ENCODE measurements around the gene COTL1.

The COTL1 gene

DNA sequence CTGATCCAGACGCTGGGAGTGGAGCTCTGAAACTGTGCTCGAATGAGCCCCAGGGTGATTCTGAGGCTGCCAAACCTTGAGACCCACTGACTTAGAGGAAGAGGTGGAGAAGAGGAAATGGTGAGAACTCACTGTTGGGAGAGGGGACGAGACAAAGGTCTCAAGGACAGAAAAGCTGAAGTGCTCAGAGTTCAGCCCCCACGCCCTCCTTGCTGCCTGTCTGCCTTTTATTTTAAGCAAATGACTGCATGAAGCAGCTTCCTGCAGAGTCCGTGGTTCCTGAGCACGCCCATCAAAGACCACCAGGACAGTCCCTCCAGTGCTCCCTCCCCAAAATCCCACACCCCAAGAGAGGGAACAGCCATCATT lies 20.4 kb downstream of the COTL1 start:
- Histone ChIP-seq H3K4me3 (ENCODE audit: control insufficient read depth in 1 of 7, extremely low read depth in 1 of 7, insufficient read depth in 4 of 7, low read depth in 2 of 7, low read length in 6 of 7) (peak overlapping the region in 1 of 7 experiments; percentile 23), H3K4me1 (ENCODE audit: control extremely low read depth in 1 of 4, control insufficient read depth in 4 of 4, insufficient read depth in 4 of 4, low read length in 3 of 4) (peaks cover 13 to 60% (median 48%) of the 10 kb centered on the region in 4 experiments), H3K9me3 (ENCODE audit: control extremely low read depth in 1 of 5, control insufficient read depth in 4 of 5, insufficient read depth in 2 of 5, low read depth in 1 of 5, low read length in 4 of 5) (no peaks in the 10 kb centered on the region), H3K27me3 (replicated peaks in 2 of 5; ENCODE audit: control insufficient read depth in 4 of 5, insufficient read depth in 5 of 5, low read length in 4 of 5) (no peaks in the 10 kb centered on the region), H3K36me3 (ENCODE audit: control insufficient read depth in 4 of 4, insufficient read depth in 4 of 4, low read length in 3 of 4) (peaks cover 0 to 3% (median 0%) of the 10 kb centered on the region in 4 experiments), H3K27ac (ENCODE audit: insufficient read depth in 1 of 2, low read depth in 1 of 2, low read length in 2 of 2, poor library complexity in 1 of 2, severe bottlenecking in 2 of 2) (peak overlapping the region in 1 of 2 experiments; percentile 44)
- peak in 2 of 3 donors; percentile 40 to 43 for DNase-seq
- ChIA-PET CTCF (interaction anchor here (0.8 kb wide), 1 partner anchor 14 kb away, joined by 3 read pairs; no protein-coding TSS in a partner anchor), POLR2A (interaction anchor here (0.6 to 1.3 kb wide), 3 partner anchors 12 to 91 kb away, joined by 3 to 5 read pairs (median 3); partner anchors contain the start of gene COTL1)
- 23% methylated on average over 4 of the region's 6 CpGs for WGBS (ENCODE audit: insufficient coverage)

DNA sequence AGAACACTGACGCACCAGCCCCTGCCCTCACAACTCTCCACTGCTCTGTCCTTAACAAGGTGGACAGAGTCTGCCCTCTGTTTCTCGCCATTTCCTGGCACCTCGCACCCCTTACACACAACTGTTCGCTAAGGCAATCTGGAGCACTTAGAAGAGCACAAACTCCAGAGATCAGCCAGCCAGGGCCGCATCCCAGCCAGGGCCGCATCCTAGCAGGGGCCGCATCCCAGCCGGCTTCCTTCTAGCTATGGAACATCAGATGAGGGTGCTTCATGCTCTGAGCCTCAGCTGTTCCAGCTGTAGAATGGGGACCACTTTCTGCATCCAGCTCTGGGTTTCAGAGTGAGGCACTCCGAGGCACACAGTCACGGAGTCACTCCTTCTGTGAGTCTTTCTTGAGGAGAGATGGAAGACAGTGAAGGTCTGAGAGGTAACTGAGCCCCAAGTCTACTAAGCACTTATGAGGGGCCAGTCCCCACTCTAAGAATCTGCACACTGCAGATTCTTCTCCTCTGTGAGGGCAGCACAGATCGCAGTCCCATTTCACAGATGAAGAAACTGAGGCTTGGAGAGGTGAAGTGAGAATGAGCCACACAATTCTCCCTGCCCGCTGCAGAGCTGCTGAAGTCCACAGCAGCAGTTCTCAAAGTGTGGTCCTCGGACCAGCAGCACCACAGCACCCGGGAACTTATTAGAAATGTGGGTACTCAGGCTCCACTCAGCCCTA lies 20.9 kb downstream of the COTL1 start:
- no peaks in the 10 kb centered on the region for H3K27me3 ChIP-seq (replicated peaks in 2 of 5; ENCODE audit: control insufficient read depth in 4 of 5, insufficient read depth in 5 of 5, low read length in 4 of 5)
- peaks cover 13 to 55% (median 47%) of the 10 kb centered on the region in 4 experiments for H3K4me1 ChIP-seq (ENCODE audit: control extremely low read depth in 1 of 4, control insufficient read depth in 4 of 4, insufficient read depth in 4 of 4, low read length in 3 of 4)
- peak overlapping the region in 1 of 2 experiments; percentile 44 for H3K27ac ChIP-seq (ENCODE audit: insufficient read depth in 1 of 2, low read depth in 1 of 2, low read length in 2 of 2, poor library complexity in 1 of 2, severe bottlenecking in 2 of 2)
- no peak for DNase-seq
- 93% methylated on average over 11 of the region's 14 CpGs for WGBS (ENCODE audit: insufficient coverage)
- H3K9me3 ChIP-seq (ENCODE audit: control extremely low read depth in 1 of 5, control insufficient read depth in 4 of 5, insufficient read depth in 2 of 5, low read depth in 1 of 5, low read length in 4 of 5), result no peaks in the 10 kb centered on the region
- POLR2A ChIA-PET, result interaction anchor here (0.6 to 1.3 kb wide), 3 partner anchors 11 to 91 kb away, joined by 3 to 5 read pairs (median 3); partner anchors contain the start of gene COTL1
- H3K4me3 ChIP-seq (ENCODE audit: control insufficient read depth in 1 of 7, extremely low read depth in 1 of 7, insufficient read depth in 4 of 7, low read depth in 2 of 7, low read length in 6 of 7), result peak overlapping the region in 1 of 7 experiments; percentile 23
- CTCF ChIA-PET, result interaction anchor here (0.8 kb wide), 1 partner anchor 14 kb away, joined by 3 read pairs; no protein-coding TSS in a partner anchor
- H3K36me3 ChIP-seq (ENCODE audit: control insufficient read depth in 4 of 4, insufficient read depth in 4 of 4, low read length in 3 of 4), result peaks cover 0 to 3% (median 0%) of the 10 kb centered on the region in 4 experiments

DNA sequence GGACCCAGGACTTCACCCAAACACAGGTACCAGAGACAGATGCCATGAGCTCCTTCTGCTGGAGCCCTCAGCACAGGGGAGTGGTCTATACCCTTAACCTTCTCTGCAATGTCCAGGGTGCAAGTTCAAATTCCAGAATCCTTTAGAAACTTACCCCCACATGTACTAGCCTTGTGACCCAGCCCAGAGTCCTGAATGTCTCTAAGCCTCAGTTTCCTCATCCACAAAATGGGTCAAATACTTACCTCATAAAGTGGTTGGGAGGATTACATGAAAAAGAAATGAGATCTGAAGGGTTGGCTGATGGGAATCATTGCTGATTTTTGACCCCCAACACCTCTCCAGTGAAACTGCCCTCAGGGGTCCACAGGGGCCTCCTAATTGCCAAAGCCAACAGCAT lies 21.7 kb downstream of the COTL1 start:
- ChIA-PET POLR2A (no interaction called here), CTCF (no interaction called here)
- Histone ChIP-seq H3K4me3 (ENCODE audit: control insufficient read depth in 1 of 7, extremely low read depth in 1 of 7, insufficient read depth in 4 of 7, low read depth in 2 of 7, low read length in 6 of 7) (no peak overlapping the region), H3K27ac (ENCODE audit: insufficient read depth in 1 of 2, low read depth in 1 of 2, low read length in 2 of 2, poor library complexity in 1 of 2, severe bottlenecking in 2 of 2) (no peak overlapping the region), H3K9me3 (ENCODE audit: control extremely low read depth in 1 of 5, control insufficient read depth in 4 of 5, insufficient read depth in 2 of 5, low read depth in 1 of 5, low read length in 4 of 5) (no peaks in the 10 kb centered on the region), H3K36me3 (ENCODE audit: control insufficient read depth in 4 of 4, insufficient read depth in 4 of 4, low read length in 3 of 4) (peaks cover 0 to 3% (median 0%) of the 10 kb centered on the region in 4 experiments), H3K4me1 (ENCODE audit: control extremely low read depth in 1 of 4, control insufficient read depth in 4 of 4, insufficient read depth in 4 of 4, low read length in 3 of 4) (peaks cover 12 to 47% (median 39%) of the 10 kb centered on the region in 4 experiments), H3K27me3 (replicated peaks in 2 of 5; ENCODE audit: control insufficient read depth in 4 of 5, insufficient read depth in 5 of 5, low read length in 4 of 5) (no peaks in the 10 kb centered on the region)
- DNase-seq, result no peak

DNA sequence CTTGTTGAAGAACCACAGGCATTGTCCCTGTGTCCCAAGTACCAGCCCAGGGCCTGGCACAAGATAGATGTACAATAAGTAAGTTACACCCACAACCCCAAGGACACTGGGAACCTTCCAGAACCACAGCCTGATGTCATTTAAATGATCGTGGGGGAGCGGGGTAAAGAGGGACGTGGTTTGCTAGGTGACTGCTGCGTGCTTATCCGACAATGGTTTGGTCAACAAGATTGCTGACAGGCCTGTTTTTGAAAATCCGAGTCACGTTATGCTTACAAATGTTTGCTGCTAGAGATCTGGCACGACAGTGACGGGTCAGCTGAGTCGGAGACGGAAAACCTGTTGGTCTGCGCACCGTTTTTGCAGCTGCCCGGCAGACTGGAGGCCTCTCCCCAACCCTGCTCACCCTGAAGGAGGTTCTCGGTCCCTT lies 22.8 kb downstream of the COTL1 start:
- H3K9me3 ChIP-seq (ENCODE audit: control extremely low read depth in 1 of 5, control insufficient read depth in 4 of 5, insufficient read depth in 2 of 5, low read depth in 1 of 5, low read length in 4 of 5), result no peaks in the 10 kb centered on the region
- H3K4me1 ChIP-seq (ENCODE audit: control extremely low read depth in 1 of 4, control insufficient read depth in 4 of 4, insufficient read depth in 4 of 4, low read length in 3 of 4), result peaks cover 5 to 36% (median 28%) of the 10 kb centered on the region in 4 experiments
- peak overlapping the region in 1 of 2 experiments; percentile 68 for H3K27ac ChIP-seq (ENCODE audit: insufficient read depth in 1 of 2, low read depth in 1 of 2, low read length in 2 of 2, poor library complexity in 1 of 2, severe bottlenecking in 2 of 2)
- H3K36me3 ChIP-seq (ENCODE audit: control insufficient read depth in 4 of 4, insufficient read depth in 4 of 4, low read length in 3 of 4), result peaks cover 0 to 8% (median 0%) of the 10 kb centered on the region in 4 experiments
- no peak for DNase-seq
- no peaks in the 10 kb centered on the region for H3K27me3 ChIP-seq (replicated peaks in 2 of 5; ENCODE audit: control insufficient read depth in 4 of 5, insufficient read depth in 5 of 5, low read length in 4 of 5)
- peak overlapping the region in 1 of 7 experiments; percentile 40 for H3K4me3 ChIP-seq (ENCODE audit: control insufficient read depth in 1 of 7, extremely low read depth in 1 of 7, insufficient read depth in 4 of 7, low read depth in 2 of 7, low read length in 6 of 7)
- CTCF ChIA-PET, result no interaction called here
- 94% methylated on average over 12 of the region's 15 CpGs for WGBS (ENCODE audit: insufficient coverage)
- POLR2A ChIA-PET, result no interaction called here

DNA sequence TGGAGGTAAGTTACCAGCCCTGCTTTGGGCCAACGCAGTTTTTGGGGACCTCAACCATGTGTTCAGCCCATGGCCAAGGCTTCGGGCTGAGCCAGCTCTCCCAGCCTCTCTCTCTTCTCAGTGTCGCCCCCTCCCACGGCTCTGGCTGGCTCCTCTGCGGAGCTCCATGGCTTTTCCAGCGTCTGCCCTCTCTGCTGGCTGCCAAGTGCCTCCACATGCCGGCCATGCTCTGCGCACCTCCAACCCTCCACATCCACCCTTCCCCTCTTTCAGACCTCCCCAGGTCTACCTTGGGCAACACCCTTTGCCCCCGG lies 23.2 kb downstream of the COTL1 start:
- POLR2A ChIA-PET, result no interaction called here
- Histone ChIP-seq H3K9me3 (ENCODE audit: control extremely low read depth in 1 of 5, control insufficient read depth in 4 of 5, insufficient read depth in 2 of 5, low read depth in 1 of 5, low read length in 4 of 5) (no peaks in the 10 kb centered on the region), H3K4me3 (ENCODE audit: control insufficient read depth in 1 of 7, extremely low read depth in 1 of 7, insufficient read depth in 4 of 7, low read depth in 2 of 7, low read length in 6 of 7) (peak overlapping the region in 1 of 7 experiments; percentile 40), H3K27me3 (replicated peaks in 2 of 5; ENCODE audit: control insufficient read depth in 4 of 5, insufficient read depth in 5 of 5, low read length in 4 of 5) (no peaks in the 10 kb centered on the region), H3K27ac (ENCODE audit: insufficient read depth in 1 of 2, low read depth in 1 of 2, low read length in 2 of 2, poor library complexity in 1 of 2, severe bottlenecking in 2 of 2) (peak overlapping the region in 1 of 2 experiments; percentile 68), H3K36me3 (ENCODE audit: control insufficient read depth in 4 of 4, insufficient read depth in 4 of 4, low read length in 3 of 4) (peaks cover 0 to 12% (median under 1%) of the 10 kb centered on the region in 4 experiments), H3K4me1 (ENCODE audit: control extremely low read depth in 1 of 4, control insufficient read depth in 4 of 4, insufficient read depth in 4 of 4, low read length in 3 of 4) (peaks cover 4 to 32% (median 24%) of the 10 kb centered on the region in 4 experiments)
- WGBS (ENCODE audit: insufficient coverage), result over 99% methylated on average over 9 of the region's 9 CpGs
- CTCF ChIA-PET, result interaction anchor here (1.2 kb wide), 2 partner anchors 10 to 28 kb away, joined by 3 to 5 read pairs; no protein-coding TSS in a partner anchor
- no peak for DNase-seq

DNA sequence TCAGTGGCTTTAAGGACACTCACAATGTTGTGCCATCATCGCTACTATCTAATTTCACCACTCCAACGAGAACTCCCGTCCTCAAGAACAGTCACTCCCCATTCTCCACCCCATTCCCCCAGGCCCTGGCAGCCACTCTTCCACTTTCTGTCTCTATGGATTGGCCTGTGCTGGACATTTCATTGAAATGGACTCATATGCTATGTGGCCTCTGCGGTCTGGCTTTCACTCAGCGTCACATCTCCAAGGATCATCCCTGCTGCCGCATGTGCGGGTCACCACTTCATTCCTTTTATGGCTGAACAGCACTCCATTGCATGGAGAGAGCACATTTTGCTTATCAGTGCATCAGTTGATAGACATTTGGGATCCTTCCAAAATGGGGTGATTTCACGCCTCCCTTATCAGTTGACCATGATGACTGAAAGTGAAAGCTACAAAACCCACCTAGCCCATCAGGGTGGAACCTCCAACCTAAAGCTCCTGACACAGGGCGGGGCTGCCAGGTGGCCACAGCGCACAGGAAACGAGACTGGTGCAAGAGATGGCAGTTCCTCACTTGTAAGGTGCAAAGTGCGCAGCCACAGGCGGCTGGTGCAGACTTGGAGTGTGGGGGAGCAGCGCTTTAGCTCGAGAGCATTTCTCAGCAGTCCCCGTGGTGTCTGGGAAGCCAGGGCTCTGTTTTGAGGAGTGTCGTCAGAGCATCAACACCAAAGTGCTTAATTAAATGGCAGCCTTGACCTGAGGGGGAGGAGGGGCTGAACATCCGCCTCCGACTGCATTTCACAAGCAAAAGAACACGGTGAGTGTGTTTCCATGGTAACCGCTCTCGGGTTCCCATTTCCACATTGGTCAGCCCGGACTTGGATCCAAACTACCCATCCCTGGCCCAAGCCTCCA lies 23.8 kb downstream of the COTL1 start:
- peaks cover under 1 to 26% (median 18%) of the 10 kb centered on the region in 4 experiments for H3K4me1 ChIP-seq (ENCODE audit: control extremely low read depth in 1 of 4, control insufficient read depth in 4 of 4, insufficient read depth in 4 of 4, low read length in 3 of 4)
- H3K27me3 ChIP-seq (replicated peaks in 2 of 5; ENCODE audit: control insufficient read depth in 4 of 5, insufficient read depth in 5 of 5, low read length in 4 of 5), result no peaks in the 10 kb centered on the region
- no peaks in the 10 kb centered on the region for H3K9me3 ChIP-seq (ENCODE audit: control extremely low read depth in 1 of 5, control insufficient read depth in 4 of 5, insufficient read depth in 2 of 5, low read depth in 1 of 5, low read length in 4 of 5)
- POLR2A ChIA-PET, result no interaction called here
- peaks cover 0 to 18% (median 2%) of the 10 kb centered on the region in 4 experiments for H3K36me3 ChIP-seq (ENCODE audit: control insufficient read depth in 4 of 4, insufficient read depth in 4 of 4, low read length in 3 of 4)
- 94% methylated on average over 20 of the region's 23 CpGs for WGBS (ENCODE audit: insufficient coverage)
- CTCF ChIA-PET, result interaction anchor here (1.2 kb wide), 2 partner anchors 11 to 28 kb away, joined by 3 to 5 read pairs; no protein-coding TSS in a partner anchor
- H3K4me3 ChIP-seq (ENCODE audit: control insufficient read depth in 1 of 7, extremely low read depth in 1 of 7, insufficient read depth in 4 of 7, low read depth in 2 of 7, low read length in 6 of 7), result no peak overlapping the region
- peak in 1 of 3 donors; percentile 56 for DNase-seq
- H3K27ac ChIP-seq (ENCODE audit: insufficient read depth in 1 of 2, low read depth in 1 of 2, low read length in 2 of 2, poor library complexity in 1 of 2, severe bottlenecking in 2 of 2), result peak overlapping the region in 1 of 2 experiments; percentile 68

Measured in common myeloid progenitor, CD34-positive (primary cell).